Fibroblast of lung (primary cell): Measurements from ENCODE around the gene GART. TPM values are rescaled to one million over a fixed set of nuclear protein-coding genes. Genes with fewer than 3 reads are reported as not detected.

Source experiments
- DNase-seq, 2 donors: peaks; one replicate each; pipeline versions ENCODE4 v3.0.0 to v3.0.0-alpha.2; 2010; ENCODE audit warnings: low read depth in 2 of 2
- H2AFZ ChIP-seq: 2 replicates; pipeline ENCODE4 v1.5.1; 2012; ENCODE audit warnings: low read length, control low read depth, inconsistent platforms
- H3K27ac ChIP-seq: 2 replicates; pipeline ENCODE4 v1.5.1; 2011; ENCODE audit warnings: low read length, control low read depth; ENCODE audit not compliant: insufficient read depth
- H3K27me3 ChIP-seq: 2 replicates; pipeline ENCODE4 v1.5.1; 2011; ENCODE audit warnings: mild to moderate bottlenecking, low read length; ENCODE audit not compliant: control insufficient read depth, insufficient read depth
- H3K36me3 ChIP-seq: 2 replicates; pipeline ENCODE4 v1.5.1; 2011; ENCODE audit warnings: low read length; ENCODE audit not compliant: control insufficient read depth, insufficient read depth
- H3K4me1 ChIP-seq: 2 replicates; pipeline ENCODE4 v1.5.1; 2011; ENCODE audit warnings: low read length; ENCODE audit not compliant: control insufficient read depth, insufficient read depth; ENCODE audit errors: extremely low read depth
- H3K4me2 ChIP-seq: 2 replicates; pipeline ENCODE4 v1.5.1; 2011; ENCODE audit warnings: low read length, control low read depth; ENCODE audit not compliant: insufficient read depth; ENCODE audit errors: extremely low read depth
- H3K4me3 ChIP-seq, 4 experiments: fragments of 200-600 bp in 1 of 4; sonication (generic) in 1 of 4; replicated peaks in 1 of 4; 2 replicates each; pipeline ENCODE4 v1.5.1; 2011 to 2016; ENCODE audit warnings: low read length in 4 of 4, low read depth in 3 of 4, mild to moderate bottlenecking in 3 of 4, control low read depth in 2 of 4, inconsistent platforms in 1 of 4, mixed read lengths in 1 of 4; ENCODE audit not compliant: insufficient read depth in 1 of 4; ENCODE audit errors: control extremely low read depth in 1 of 4
- H3K79me2 ChIP-seq: 2 replicates; pipeline ENCODE4 v1.5.1; 2012; ENCODE audit warnings: mild to moderate bottlenecking, low read length, inconsistent platforms; ENCODE audit not compliant: control insufficient read depth, insufficient read depth
- H3K9ac ChIP-seq: 2 replicates; pipeline ENCODE4 v1.5.1; 2011; ENCODE audit warnings: mild to moderate bottlenecking, low read length, control low read depth; ENCODE audit not compliant: insufficient read depth
- H3K9me3 ChIP-seq: 2 replicates; pipeline ENCODE4 v1.5.1; 2012; ENCODE audit warnings: low read depth, low read length; ENCODE audit not compliant: control insufficient read depth, insufficient read depth
- H4K20me1 ChIP-seq: 2 replicates; pipeline ENCODE4 v1.5.1; 2011; ENCODE audit warnings: low read length; ENCODE audit not compliant: control insufficient read depth, insufficient read depth; ENCODE audit errors: extremely low read depth
- EZH2 ChIP-seq: IDR thresholded peaks from 2 replicates; pipeline ENCODE4 v1.5.1; 2012; ENCODE audit warnings: low read length, control low read depth, mild to moderate bottlenecking; ENCODE audit errors: missing control alignments
- polyA plus RNA-seq, 2 donors: library from polyadenylated mRNA; depleted of rRNA in 1 of 2; stranded (reverse) in 1 of 2; unstranded in 1 of 2; fragments of >200 nt; gene quantifications; 2 replicates each; pipeline ENCODE4 v1.2.1, GENCODE V29; 2011 to 2012; ENCODE audit warnings: missing spikeins in 1 of 2
- total RNA-seq: library from RNA; depleted of rRNA; stranded (reverse); fragments of >200 nt; gene quantifications from 2 replicates; pipeline ENCODE4 v1.2.1, GENCODE V29; 2014
- TF ChIP-seq, protein P1 (sequence below), 2 donors: IDR thresholded peaks in 1 of 2; conservative IDR thresholded peaks in 1 of 2; 1 replicate in 1 of 2; 2 replicates in 1 of 2; pipeline ENCODE4 v1.5.1; 2011 to 2012; ENCODE audit warnings: low read length in 2 of 2, control low read depth in 1 of 2, inconsistent platforms in 1 of 2, low read depth in 1 of 2, mild to moderate bottlenecking in 1 of 2

GART gene
- total and polyA plus RNA-seq, 2 donors (not counting 1 experiment from before 2014, with no cell fraction given): 15.6 to 64.4 TPM

DNA sequence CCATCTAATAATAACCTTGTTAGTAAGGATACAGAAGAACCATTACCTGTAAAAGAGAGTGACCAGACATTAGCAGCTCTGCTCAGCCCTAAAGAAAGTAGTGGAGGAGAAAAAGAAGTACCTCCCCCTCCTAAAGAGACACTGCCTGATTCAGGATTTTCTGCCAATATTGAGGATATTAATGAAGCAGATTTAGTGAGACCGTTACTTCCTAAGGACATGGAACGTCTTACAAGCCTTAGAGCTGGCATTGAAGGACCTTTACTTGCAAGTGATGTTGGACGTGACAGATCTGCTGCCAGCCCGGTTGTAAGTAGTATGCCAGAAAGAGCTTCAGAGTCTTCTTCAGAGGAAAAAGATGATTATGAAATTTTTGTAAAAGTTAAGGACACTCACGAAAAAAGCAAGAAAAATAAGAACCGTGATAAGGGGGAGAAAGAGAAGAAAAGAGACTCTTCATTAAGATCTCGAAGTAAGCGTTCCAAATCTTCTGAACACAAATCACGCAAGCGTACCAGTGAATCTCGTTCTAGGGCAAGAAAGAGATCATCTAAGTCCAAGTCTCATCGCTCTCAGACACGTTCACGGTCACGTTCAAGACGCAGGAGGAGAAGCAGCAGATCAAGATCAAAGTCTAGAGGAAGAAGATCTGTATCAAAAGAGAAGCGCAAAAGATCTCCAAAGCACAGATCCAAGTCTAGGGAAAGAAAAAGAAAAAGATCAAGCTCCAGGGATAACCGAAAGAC lies 12.5 kb upstream of the GART start:
- TF ChIP-seq, protein P1, sequence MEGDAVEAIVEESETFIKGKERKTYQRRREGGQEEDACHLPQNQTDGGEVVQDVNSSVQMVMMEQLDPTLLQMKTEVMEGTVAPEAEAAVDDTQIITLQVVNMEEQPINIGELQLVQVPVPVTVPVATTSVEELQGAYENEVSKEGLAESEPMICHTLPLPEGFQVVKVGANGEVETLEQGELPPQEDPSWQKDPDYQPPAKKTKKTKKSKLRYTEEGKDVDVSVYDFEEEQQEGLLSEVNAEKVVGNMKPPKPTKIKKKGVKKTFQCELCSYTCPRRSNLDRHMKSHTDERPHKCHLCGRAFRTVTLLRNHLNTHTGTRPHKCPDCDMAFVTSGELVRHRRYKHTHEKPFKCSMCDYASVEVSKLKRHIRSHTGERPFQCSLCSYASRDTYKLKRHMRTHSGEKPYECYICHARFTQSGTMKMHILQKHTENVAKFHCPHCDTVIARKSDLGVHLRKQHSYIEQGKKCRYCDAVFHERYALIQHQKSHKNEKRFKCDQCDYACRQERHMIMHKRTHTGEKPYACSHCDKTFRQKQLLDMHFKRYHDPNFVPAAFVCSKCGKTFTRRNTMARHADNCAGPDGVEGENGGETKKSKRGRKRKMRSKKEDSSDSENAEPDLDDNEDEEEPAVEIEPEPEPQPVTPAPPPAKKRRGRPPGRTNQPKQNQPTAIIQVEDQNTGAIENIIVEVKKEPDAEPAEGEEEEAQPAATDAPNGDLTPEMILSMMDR (conservative IDR thresholded peaks at IDR 0.05 in 1 of 2, IDR thresholded peaks at IDR 0.05 in 1 of 2; ENCODE audit: low read depth in 1 of 2, low read length in 2 of 2): no peak
- no peak for TF ChIP-seq EZH2
- H3K4me3 ChIP-seq: no peak overlapping the region
- peaks cover 51% of the 10 kb centered on the region for H3K36me3 ChIP-seq
- H3K79me2 ChIP-seq: peaks cover 95% of the 10 kb centered on the region
- no peak for DNase-seq
- no peak overlapping the region for H2AFZ ChIP-seq
- H3K4me1 ChIP-seq: no peaks in the 10 kb centered on the region
- no peaks in the 10 kb centered on the region for H3K9me3 ChIP-seq
- no peak overlapping the region for H3K9ac ChIP-seq
- peaks cover 6% of the 10 kb centered on the region for H4K20me1 ChIP-seq
- no peak overlapping the region for H3K27ac ChIP-seq
- H3K4me2 ChIP-seq: no peak overlapping the region
- H3K27me3 ChIP-seq: no peaks in the 10 kb centered on the region

DNA sequence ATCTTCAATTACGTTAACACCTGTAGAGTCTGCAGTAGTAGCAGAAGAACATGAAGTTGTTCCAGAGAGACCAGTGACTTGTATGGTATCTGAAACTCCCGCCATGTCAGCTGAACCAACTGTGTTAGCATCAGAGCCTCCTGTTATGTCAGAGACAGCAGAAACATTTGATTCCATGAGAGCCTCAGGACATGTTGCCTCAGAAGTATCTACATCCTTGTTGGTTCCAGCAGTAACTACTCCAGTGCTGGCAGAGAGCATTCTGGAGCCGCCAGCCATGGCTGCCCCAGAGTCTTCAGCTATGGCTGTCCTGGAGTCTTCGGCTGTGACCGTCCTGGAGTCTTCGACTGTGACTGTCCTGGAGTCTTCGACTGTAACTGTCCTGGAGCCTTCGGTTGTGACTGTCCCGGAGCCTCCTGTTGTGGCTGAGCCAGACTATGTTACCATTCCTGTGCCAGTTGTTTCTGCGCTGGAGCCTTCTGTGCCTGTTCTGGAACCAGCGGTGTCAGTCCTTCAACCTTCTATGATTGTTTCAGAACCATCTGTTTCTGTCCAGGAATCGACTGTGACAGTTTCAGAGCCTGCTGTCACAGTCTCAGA lies 11.2 kb upstream of the GART start:
- Histone ChIP-seq H3K4me2 (no peak overlapping the region), H3K4me1 (no peaks in the 10 kb centered on the region), H3K27me3 (no peaks in the 10 kb centered on the region), H3K79me2 (peaks cover 97% of the 10 kb centered on the region), H4K20me1 (peaks cover 4% of the 10 kb centered on the region), H3K9me3 (no peaks in the 10 kb centered on the region), H3K36me3 (peaks cover 48% of the 10 kb centered on the region), H2AFZ (no peak overlapping the region), H3K4me3 (no peak overlapping the region), H3K9ac (no peak overlapping the region), H3K27ac (no peak overlapping the region)
- TF ChIP-seq, protein P1 (conservative IDR thresholded peaks at IDR 0.05 in 1 of 2, IDR thresholded peaks at IDR 0.05 in 1 of 2; ENCODE audit: low read depth in 1 of 2, low read length in 2 of 2): no peak
- no peak for TF ChIP-seq EZH2
- no peak for DNase-seq

DNA sequence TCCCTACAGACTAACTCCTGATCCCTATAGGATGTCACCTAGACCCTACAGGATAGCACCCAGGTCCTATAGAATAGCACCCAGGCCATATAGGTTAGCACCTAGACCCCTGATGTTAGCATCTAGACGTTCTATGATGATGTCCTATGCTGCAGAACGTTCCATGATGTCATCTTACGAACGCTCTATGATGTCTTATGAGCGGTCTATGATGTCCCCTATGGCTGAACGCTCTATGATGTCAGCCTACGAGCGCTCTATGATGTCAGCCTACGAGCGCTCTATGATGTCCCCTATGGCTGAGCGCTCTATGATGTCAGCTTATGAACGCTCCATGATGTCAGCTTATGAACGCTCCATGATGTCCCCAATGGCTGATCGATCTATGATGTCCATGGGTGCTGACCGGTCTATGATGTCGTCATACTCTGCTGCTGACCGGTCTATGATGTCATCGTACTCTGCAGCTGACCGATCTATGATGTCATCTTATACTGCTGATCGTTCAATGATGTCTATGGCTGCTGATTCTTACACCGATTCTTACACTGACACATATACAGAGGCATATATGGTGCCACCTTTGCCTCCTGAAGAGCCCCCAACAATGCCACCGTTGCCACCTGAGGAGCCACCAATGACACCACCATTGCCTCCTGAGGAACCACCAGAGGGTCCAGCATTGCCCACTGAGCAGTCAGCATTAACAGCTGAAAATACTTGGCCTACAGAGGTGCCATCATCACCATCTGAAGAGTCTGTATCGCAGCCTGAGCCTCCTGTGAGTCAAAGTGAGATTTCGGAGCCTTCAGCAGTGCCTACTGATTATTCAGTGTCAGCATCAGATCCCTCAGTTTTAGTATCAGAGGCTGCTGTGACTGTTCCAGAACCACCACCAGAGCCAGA lies 10.4 kb upstream of the GART start:
- no peak overlapping the region for H3K9ac ChIP-seq
- H3K79me2 ChIP-seq: peaks cover 97% of the 10 kb centered on the region
- H2AFZ ChIP-seq: no peak overlapping the region
- peaks cover 4% of the 10 kb centered on the region for H4K20me1 ChIP-seq
- H3K27ac ChIP-seq: no peak overlapping the region
- H3K4me1 ChIP-seq: no peaks in the 10 kb centered on the region
- TF ChIP-seq, protein P1 (conservative IDR thresholded peaks at IDR 0.05 in 1 of 2, IDR thresholded peaks at IDR 0.05 in 1 of 2; ENCODE audit: low read depth in 1 of 2, low read length in 2 of 2): no peak
- TF ChIP-seq EZH2: no peak
- no peaks in the 10 kb centered on the region for H3K9me3 ChIP-seq
- no peaks in the 10 kb centered on the region for H3K27me3 ChIP-seq
- H3K4me2 ChIP-seq: no peak overlapping the region
- DNase-seq: no peak
- peaks cover 48% of the 10 kb centered on the region for H3K36me3 ChIP-seq
- no peak overlapping the region for H3K4me3 ChIP-seq
